ENCODE data around the gene ADPRHL1. TPM values are rescaled to one million over a fixed set of nuclear protein-coding genes. Genes with fewer than 3 reads are reported as not detected.

The ADPRHL1 gene
- total RNA-seq, 1 donor = 5.1 TPM

GRCh38 chr13:113428871-113429607 lies 24.2 kb downstream of the ADPRHL1 start:
- TF ChIP-seq CTCF (IDR thresholded peaks at IDR 0.05; ENCODE audit: extremely low read depth, low read depth, low read length) = no peak
- Histone ChIP-seq H3K4me3 (ENCODE audit: insufficient read depth, low read length) (no peak overlapping the region), H2AFZ (ENCODE audit: low read length) (no peak overlapping the region), H3K4me2 (ENCODE audit: insufficient read depth, low read length) (no peak overlapping the region), H3K9me3 (ENCODE audit: low read depth, low read length) (no peaks in the 10 kb centered on the region), H4K20me1 (ENCODE audit: insufficient read depth, low read length) (no peaks in the 10 kb centered on the region), H3K79me2 (ENCODE audit: insufficient read depth, low read length) (no peaks in the 10 kb centered on the region), H3K4me1 (ENCODE audit: insufficient read depth, low read length) (no peaks in the 10 kb centered on the region), H3K27ac (ENCODE audit: low read depth, low read length) (no peak overlapping the region), H3K27me3 (ENCODE audit: insufficient read depth, low read length) (no peaks in the 10 kb centered on the region), H3K36me3 (ENCODE audit: insufficient read depth, low read length) (no peaks in the 10 kb centered on the region)
- DNase-seq (ENCODE audit: insufficient read length, low spot score, missing footprints) = peak; percentile 59

- Histone ChIP-seq H4K20me1 (ENCODE audit: insufficient read depth, low read length) (no peaks in the 10 kb centered on the region), H3K4me3 (ENCODE audit: insufficient read depth, low read length) (no peak overlapping the region), H3K27me3 (ENCODE audit: insufficient read depth, low read length) (no peaks in the 10 kb centered on the region), H3K79me2 (ENCODE audit: insufficient read depth, low read length) (no peaks in the 10 kb centered on the region), H3K27ac (ENCODE audit: low read depth, low read length) (no peak overlapping the region), H3K4me2 (ENCODE audit: insufficient read depth, low read length) (no peak overlapping the region), H2AFZ (ENCODE audit: low read length) (no peak overlapping the region), H3K9me3 (ENCODE audit: low read depth, low read length) (no peaks in the 10 kb centered on the region), H3K4me1 (ENCODE audit: insufficient read depth, low read length) (no peaks in the 10 kb centered on the region), H3K36me3 (ENCODE audit: insufficient read depth, low read length) (no peaks in the 10 kb centered on the region)
- TF ChIP-seq CTCF (IDR thresholded peaks at IDR 0.05; ENCODE audit: extremely low read depth, low read depth, low read length) = no peak
- no peak for DNase-seq (ENCODE audit: insufficient read length, low spot score, missing footprints)
Measured at GRCh38 chr13:113428469-113428865, 24.8 kb downstream of the ADPRHL1 start.

GRCh38 chr13:113427562-113428468 lies 25.5 kb downstream of the ADPRHL1 start:
- Histone ChIP-seq H3K4me2 (ENCODE audit: insufficient read depth, low read length) (no peak overlapping the region), H3K4me1 (ENCODE audit: insufficient read depth, low read length) (no peaks in the 10 kb centered on the region), H2AFZ (ENCODE audit: low read length) (no peak overlapping the region), H3K36me3 (ENCODE audit: insufficient read depth, low read length) (no peaks in the 10 kb centered on the region), H3K9me3 (ENCODE audit: low read depth, low read length) (no peaks in the 10 kb centered on the region), H3K27ac (ENCODE audit: low read depth, low read length) (no peak overlapping the region), H3K79me2 (ENCODE audit: insufficient read depth, low read length) (no peaks in the 10 kb centered on the region), H4K20me1 (ENCODE audit: insufficient read depth, low read length) (no peaks in the 10 kb centered on the region), H3K4me3 (ENCODE audit: insufficient read depth, low read length) (no peak overlapping the region), H3K27me3 (ENCODE audit: insufficient read depth, low read length) (no peaks in the 10 kb centered on the region)
- no peak for TF ChIP-seq CTCF (IDR thresholded peaks at IDR 0.05; ENCODE audit: extremely low read depth, low read depth, low read length)
- peak; percentile 67 for DNase-seq (ENCODE audit: insufficient read length, low spot score, missing footprints)

GRCh38 chr13:113426591-113426986 lies 26.7 kb downstream of the ADPRHL1 start:
- TF ChIP-seq CTCF (IDR thresholded peaks at IDR 0.05; ENCODE audit: extremely low read depth, low read depth, low read length) = no peak
- H3K79me2 ChIP-seq (ENCODE audit: insufficient read depth, low read length) = no peaks in the 10 kb centered on the region
- H3K9me3 ChIP-seq (ENCODE audit: low read depth, low read length) = no peaks in the 10 kb centered on the region
- no peak overlapping the region for H3K4me2 ChIP-seq (ENCODE audit: insufficient read depth, low read length)
- peaks cover 2% of the 10 kb centered on the region for H3K4me1 ChIP-seq (ENCODE audit: insufficient read depth, low read length)
- no peak overlapping the region for H3K4me3 ChIP-seq (ENCODE audit: insufficient read depth, low read length)
- H3K36me3 ChIP-seq (ENCODE audit: insufficient read depth, low read length) = no peaks in the 10 kb centered on the region
- DNase-seq (ENCODE audit: insufficient read length, low spot score, missing footprints) = no peak
- no peaks in the 10 kb centered on the region for H4K20me1 ChIP-seq (ENCODE audit: insufficient read depth, low read length)
- H3K27ac ChIP-seq (ENCODE audit: low read depth, low read length) = no peak overlapping the region
- H3K27me3 ChIP-seq (ENCODE audit: insufficient read depth, low read length) = no peaks in the 10 kb centered on the region
- H2AFZ ChIP-seq (ENCODE audit: low read length) = no peak overlapping the region

All from osteoblast (primary cell).